ENCODE data around the gene PROSER2. TPM values are rescaled to one million over a fixed set of nuclear protein-coding genes. Genes with fewer than 3 reads are reported as not detected.

Gene PROSER2
- total and polyA plus RNA-seq, 2 donors (not counting 1 experiment from before 2014, with no cell fraction given), result 0.07 TPM; not detected in 1

DNA sequence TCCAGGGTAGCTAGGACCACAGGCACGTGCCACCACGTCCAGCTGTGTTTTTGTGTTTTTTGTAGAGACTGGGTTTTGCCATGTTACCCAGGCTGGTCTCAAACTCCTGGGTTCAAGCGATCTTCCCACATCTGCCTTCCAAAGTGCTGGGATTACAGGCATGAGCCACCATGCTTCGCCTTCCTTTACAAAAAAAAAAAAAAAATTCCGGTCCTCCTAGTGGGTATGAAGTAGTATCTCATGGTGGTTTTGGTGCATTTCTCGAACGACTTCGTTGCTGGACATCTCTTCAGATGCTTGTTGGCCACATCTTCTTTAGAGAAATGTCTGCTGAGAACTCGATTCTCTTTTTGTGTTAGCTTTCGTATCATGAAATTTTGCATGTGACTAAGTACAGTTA is 3.9 kb downstream of the PROSER2 start:
- Histone ChIP-seq H3K4me3 (ENCODE audit: control extremely low read depth in 1 of 5, extremely low read depth in 1 of 5, insufficient read depth in 1 of 5, low read depth in 2 of 5, low read length in 4 of 5) (no peak overlapping the region), H3K36me3 (replicated peaks in 1 of 2; ENCODE audit: control extremely low read depth in 1 of 2, control insufficient read depth in 1 of 2, extremely low read depth in 1 of 2, insufficient read depth in 2 of 2, low read length in 1 of 2) (no peaks in the 10 kb centered on the region), H3K27ac (ENCODE audit: low read length in 2 of 2) (no peak overlapping the region), H3K79me2 (ENCODE audit: control insufficient read depth, insufficient read depth, low read length) (no peaks in the 10 kb centered on the region), H3K9ac (ENCODE audit: low read length) (no peak overlapping the region), H4K20me1 (ENCODE audit: control insufficient read depth, insufficient read depth, low read length, poor library complexity, severe bottlenecking) (no peaks in the 10 kb centered on the region), H3K27me3 (replicated peaks in 1 of 4; ENCODE audit: control extremely low read depth in 1 of 4, control insufficient read depth in 3 of 4, insufficient read depth in 4 of 4, low read length in 3 of 4) (peaks cover 0 to 15% (median 9%) of the 10 kb centered on the region in 4 experiments), H2AFZ (ENCODE audit: insufficient read depth, low read depth, low read length, poor library complexity, severe bottlenecking) (no peak overlapping the region), H3K4me1 (ENCODE audit: control insufficient read depth in 2 of 2, insufficient read depth in 2 of 2, low read length in 2 of 2) (peaks cover 4 to 7% of the 10 kb centered on the region in 2 donors), H3K4me2 (replicated peaks; ENCODE audit: low read depth, low read length, poor library complexity, severe bottlenecking) (no peak overlapping the region), H3K9me3 (ENCODE audit: control extremely low read depth in 1 of 3, control insufficient read depth in 2 of 3, insufficient read depth in 1 of 3, low read length in 2 of 3) (no peaks in the 10 kb centered on the region)
- ChIA-PET CTCF (no interaction called here), POLR2A (interaction anchor here (0.7 kb wide), 1 partner anchor 222 kb away, joined by 3 read pairs; no protein-coding TSS in a partner anchor)
- Mint-ChIP-seq H3K27me3 (peaks cover 34% of the 10 kb centered on the region), H3K9me3 (ENCODE audit: insufficient read depth) (no peaks in the 10 kb centered on the region), H3K4me1 (peaks cover 4% of the 10 kb centered on the region), H3K27ac (no peak overlapping the region), H3K4me3 (no peak overlapping the region)
- TF ChIP-seq, protein P1, sequence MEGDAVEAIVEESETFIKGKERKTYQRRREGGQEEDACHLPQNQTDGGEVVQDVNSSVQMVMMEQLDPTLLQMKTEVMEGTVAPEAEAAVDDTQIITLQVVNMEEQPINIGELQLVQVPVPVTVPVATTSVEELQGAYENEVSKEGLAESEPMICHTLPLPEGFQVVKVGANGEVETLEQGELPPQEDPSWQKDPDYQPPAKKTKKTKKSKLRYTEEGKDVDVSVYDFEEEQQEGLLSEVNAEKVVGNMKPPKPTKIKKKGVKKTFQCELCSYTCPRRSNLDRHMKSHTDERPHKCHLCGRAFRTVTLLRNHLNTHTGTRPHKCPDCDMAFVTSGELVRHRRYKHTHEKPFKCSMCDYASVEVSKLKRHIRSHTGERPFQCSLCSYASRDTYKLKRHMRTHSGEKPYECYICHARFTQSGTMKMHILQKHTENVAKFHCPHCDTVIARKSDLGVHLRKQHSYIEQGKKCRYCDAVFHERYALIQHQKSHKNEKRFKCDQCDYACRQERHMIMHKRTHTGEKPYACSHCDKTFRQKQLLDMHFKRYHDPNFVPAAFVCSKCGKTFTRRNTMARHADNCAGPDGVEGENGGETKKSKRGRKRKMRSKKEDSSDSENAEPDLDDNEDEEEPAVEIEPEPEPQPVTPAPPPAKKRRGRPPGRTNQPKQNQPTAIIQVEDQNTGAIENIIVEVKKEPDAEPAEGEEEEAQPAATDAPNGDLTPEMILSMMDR (IDR thresholded peaks at IDR 0.05), result no peak
- TF ChIP-seq EZH2 (IDR thresholded peaks at IDR 0.05; ENCODE audit: borderline replicate concordance, insufficient read depth, low read depth, low read length, poor library complexity, severe bottlenecking), result no peak
- no peak for ATAC-seq (ENCODE audit: low read depth)
- intact Hi-C loops (cut with micrococcal nuclease), result no loop called here
- 97% methylated on average over 6 of the region's 10 CpGs for WGBS (ENCODE audit: insufficient coverage)
- DNase-seq, result no peak

- Histone ChIP-seq H3K9ac (ENCODE audit: low read length) (no peak overlapping the region), H4K20me1 (ENCODE audit: control insufficient read depth, insufficient read depth, low read length, poor library complexity, severe bottlenecking) (no peaks in the 10 kb centered on the region), H3K79me2 (ENCODE audit: control insufficient read depth, insufficient read depth, low read length) (no peaks in the 10 kb centered on the region), H3K4me1 (ENCODE audit: control insufficient read depth in 2 of 2, insufficient read depth in 2 of 2, low read length in 2 of 2) (peaks cover 4 to 7% of the 10 kb centered on the region in 2 donors), H3K27me3 (replicated peaks in 1 of 4; ENCODE audit: control extremely low read depth in 1 of 4, control insufficient read depth in 3 of 4, insufficient read depth in 4 of 4, low read length in 3 of 4) (peaks cover 0 to 12% (median 6%) of the 10 kb centered on the region in 4 experiments), H3K27ac (ENCODE audit: low read length in 2 of 2) (no peak overlapping the region), H3K4me3 (ENCODE audit: control extremely low read depth in 1 of 5, extremely low read depth in 1 of 5, insufficient read depth in 1 of 5, low read depth in 2 of 5, low read length in 4 of 5) (no peak overlapping the region), H3K4me2 (replicated peaks; ENCODE audit: low read depth, low read length, poor library complexity, severe bottlenecking) (no peak overlapping the region), H3K9me3 (ENCODE audit: control extremely low read depth in 1 of 3, control insufficient read depth in 2 of 3, insufficient read depth in 1 of 3, low read length in 2 of 3) (no peaks in the 10 kb centered on the region), H2AFZ (ENCODE audit: insufficient read depth, low read depth, low read length, poor library complexity, severe bottlenecking) (no peak overlapping the region), H3K36me3 (replicated peaks in 1 of 2; ENCODE audit: control extremely low read depth in 1 of 2, control insufficient read depth in 1 of 2, extremely low read depth in 1 of 2, insufficient read depth in 2 of 2, low read length in 1 of 2) (no peaks in the 10 kb centered on the region)
- Mint-ChIP-seq H3K27ac (no peak overlapping the region), H3K4me1 (peaks cover 4% of the 10 kb centered on the region), H3K4me3 (no peak overlapping the region), H3K9me3 (ENCODE audit: insufficient read depth) (no peaks in the 10 kb centered on the region), H3K27me3 (peaks cover 30% of the 10 kb centered on the region)
- intact Hi-C loops (cut with micrococcal nuclease), result no loop called here
- WGBS (ENCODE audit: insufficient coverage), result 100% methylated on average over 5 of the region's 6 CpGs
- POLR2A ChIA-PET, result interaction anchor here (0.7 kb wide), 1 partner anchor 222 kb away, joined by 3 read pairs; no protein-coding TSS in a partner anchor
- TF ChIP-seq EZH2 (IDR thresholded peaks at IDR 0.05; ENCODE audit: borderline replicate concordance, insufficient read depth, low read depth, low read length, poor library complexity, severe bottlenecking), result no peak
- TF ChIP-seq, protein P1 (IDR thresholded peaks at IDR 0.05), result no peak
- ATAC-seq (ENCODE audit: low read depth) (no peak), DNase-seq (no peak)
- CTCF ChIA-PET, result interaction anchor here (1.1 kb wide), 1 partner anchor 8 kb away, joined by 3 read pairs; no protein-coding TSS in a partner anchor
These were observed 4.3 kb downstream of the PROSER2 start for GRCh38 chr10:11827414-11827813.
